ENCODE results near the gene CYP26A1.

CYP26A1 gene

GRCh38 chr10:93061594-93062513 is 11.8 kb upstream of the CYP26A1 start:
- no peak overlapping the region for H3K27ac ChIP-seq
- TF ChIP-seq CTCF (conservative IDR thresholded peaks at IDR 0.05) (no peak), ZFX (IDR thresholded peaks at IDR 0.05) (no peak)

- H3K27ac ChIP-seq: no peak overlapping the region
- TF ChIP-seq CTCF (conservative IDR thresholded peaks at IDR 0.05) (no peak; the same call in 1 of the 2 replicates), ZFX (IDR thresholded peaks at IDR 0.05) (no peak)
Observed at GRCh38 chr10:93062514-93063143, 11.1 kb upstream of the CYP26A1 start.

GRCh38 chr10:93063144-93063976 is 10.3 kb upstream of the CYP26A1 start:
- TF ChIP-seq ZFX (IDR thresholded peaks at IDR 0.05) (no peak), CTCF (conservative IDR thresholded peaks at IDR 0.05) (no peak)

GRCh38 chr10:93063977-93064660 is 9.6 kb upstream of the CYP26A1 start:
- TF ChIP-seq CTCF (conservative IDR thresholded peaks at IDR 0.05) (no peak), ZFX (IDR thresholded peaks at IDR 0.05) (no peak)
- H3K27ac ChIP-seq: no peak overlapping the region

More at GRCh38 chr10:93063144-93063976, 10.3 kb upstream of the CYP26A1 start:
- H3K27ac ChIP-seq: no peak overlapping the region

- TF ChIP-seq ZFX (IDR thresholded peaks at IDR 0.05) (no peak), CTCF (conservative IDR thresholded peaks at IDR 0.05) (no peak)
- H3K27ac ChIP-seq: no peak overlapping the region
Observed at GRCh38 chr10:93064874-93065660, 8.6 kb upstream of the CYP26A1 start.

Data from C4-2B (cell line).